Heart right ventricle (tissue), 16 donors: ENCODE data around the gene LEFTY1. TPM values are rescaled to one million over a fixed set of nuclear protein-coding genes. Genes with fewer than 3 reads are reported as not detected.

Experiments used
- ATAC-seq, 8 donors: fragments of 200-7000 bp; cut with Tn5 transposase; one replicate each; pipeline ENCODE4 v1.9.1; 2020; ENCODE audit warnings: mild to moderate bottlenecking in 8 of 8, moderate library complexity in 8 of 8, moderate number of reproducible peaks in 1 of 8
- DNase-seq, 2 donors: peaks; one replicate each; pipeline ENCODE4 v3.0.0-alpha.2; 2020
- H3K27ac ChIP-seq, 10 donors: fragments of 200-600 bp; sonication (generic) in 2 of 10; one replicate each; pipeline versions ENCODE4 v1.5.0 to v1.8.0; 2020 to 2022; ENCODE audit warnings: mild to moderate bottlenecking in 3 of 10
- H3K27me3 ChIP-seq, 7 donors: fragments of 200-600 bp; one replicate each; pipeline ENCODE4 v1.8.0; 2021 to 2022; ENCODE audit warnings: mild to moderate bottlenecking in 2 of 7
- H3K36me3 ChIP-seq, 9 donors: fragments of 200-600 bp; sonication (generic) in 1 of 9; one replicate each; pipeline versions ENCODE4 v1.5.0 to v1.8.0; 2020 to 2022; ENCODE audit warnings: mild to moderate bottlenecking in 2 of 9
- H3K4me1 ChIP-seq, 9 donors: fragments of 200-600 bp; sonication (generic) in 1 of 9; one replicate each; pipeline versions ENCODE4 v1.5.0 to v1.8.0; 2020 to 2022; ENCODE audit warnings: mild to moderate bottlenecking in 4 of 9
- H3K4me3 ChIP-seq, 10 donors: fragments of 200-600 bp; sonication (generic) in 2 of 10; one replicate each; pipeline versions ENCODE4 v1.5.0 to v1.8.0; 2020 to 2022; ENCODE audit warnings: mild to moderate bottlenecking in 7 of 10, moderate library complexity in 2 of 10
- H3K9me3 ChIP-seq, 11 donors: fragments of 200-600 bp in 10 of 11; sonication (generic) in 2 of 11; one replicate each; pipeline versions ENCODE4 v1.5.0 to v1.8.0; 2013 to 2022; ENCODE audit warnings: mild to moderate bottlenecking in 2 of 11, control low read depth in 1 of 11, moderate library complexity in 1 of 11
- CTCF ChIP-seq, 9 donors: fragments of 200-600 bp; sonication (generic) in 2 of 9; IDR thresholded peaks; one replicate each; pipeline versions ENCODE4 v1.5.0 to v1.8.0; 2021 to 2022; ENCODE audit warnings: antibody characterized with exemption in 9 of 9, mild to moderate bottlenecking in 5 of 9, moderate library complexity in 1 of 9
- WGBS, 2 donors: extraction: QIAGEN DNeasy Blood & Tissue Kit; methylation state at CpG; one replicate each; pipeline ENCODE4 v1.1.7; 2013; ENCODE audit warnings: inconsistent platforms in 1 of 2; 5-methylcytosine and 5-hydroxymethylcytosine counted together
- intact Hi-C, 10 donors: fragments of 100-400 bp; cut with DNase I; formaldehyde crosslinking; loops; one replicate each; pipeline versions ENCODE4 v1.11.1 to v1.14.2; 2022
- polyA plus RNA-seq, 2 donors: library from polyadenylated mRNA; stranded (reverse); fragments of 200-250 nt; gene quantifications; one replicate each; pipeline ENCODE4 v1.2.3, GENCODE V29; 2013
- total RNA-seq, 10 donors: library from RNA; stranded (reverse); fragmentation: NEBNext Ultra II Directional in 3 of 10; extraction: Animal tissue kit (Norgen Biotek cat#: 25700) in 3 of 10; gene quantifications; one replicate each; pipeline versions ENCODE4 v1.2.1 to v1.2.4, GENCODE V29; 2021 to 2023
- donor health status: Arrhythmogenic right ventricular cardiomyopathy.
- donor health status: ischemic (EF 13 %, LVEDD 7.1; RV severe dilation, severe dysfunction).
- donor health status: healthy with polysubstance abuse.
- donor health status: DM: no; HTN: yes; CAD: no.
- donor health status: DM: no; HTN: no; CAD: no.
- donor health status: ischemic (EF 25% LVEDD 6.9; RV normal size, moderate dysfunction).
- donor health status: ischemic (EF 25% LVEDD 5.7; RV mildly dilated, moderate dysfunction).
- donor health status: healthy.
- donor health status: DM: yes; HTN: yes; CAD: no.
- donor health status: Ischemic cardiomyopathy.
- donor health status: ischemic (EF 35%, LVEDD 5.7; RV mildly dilated, moderate dysfunction).
- donor health status: nonischemic (EF 11% LVEDD 7.7; RV severe dilation, severe dysfunction).
- donor health status: DM: yes; HTN: yes; CAD: no.
- donor health status: PGD.
- donor health status: ischemic (EF 29% LVEDD 5.4; RV normal size, mild dysfunction).
- donor health status: nonischemic (EF 23%, LVEDD 6.1; RV moderate dilation, normal function).

The LEFTY1 gene
- total and polyA plus RNA-seq, 12 donors: 0.15 to 0.77 (median 0.25) TPM; not detected in 3

- no peak overlapping the region for H3K27ac ChIP-seq
- DNase-seq (no peak), ATAC-seq (no peak)
- intact Hi-C loops: no loop called here
- no peaks in the 10 kb centered on the region for H3K9me3 ChIP-seq
- no peaks in the 10 kb centered on the region for H3K27me3 ChIP-seq
- no peak overlapping the region for H3K4me3 ChIP-seq
- H3K36me3 ChIP-seq: no peaks in the 10 kb centered on the region
- TF ChIP-seq CTCF (IDR thresholded peaks at IDR 0.05): no peak
- H3K4me1 ChIP-seq: peaks cover 0 to 9% (median 5%) of the 10 kb centered on the region in 9 donors
- WGBS, 2 donors: 85 to 89% methylated on average over 14 of the region's 14 CpGs
Measured at GRCh38 chr1:225928186-225929175, 39.5 kb upstream of the LEFTY1 start.

GRCh38 chr1:225926551-225927113 is 37.7 kb upstream of the LEFTY1 start:
- H3K36me3 ChIP-seq: peaks cover 0 to 9% (median 0%) of the 10 kb centered on the region in 9 donors
- no peak for ATAC-seq
- TF ChIP-seq CTCF (IDR thresholded peaks at IDR 0.05): no peak
- H3K4me1 ChIP-seq: peaks cover 5 to 25% (median 18%) of the 10 kb centered on the region in 9 donors
- intact Hi-C loops: no loop called here
- 91 to 97% methylated on average over 3 of the region's 3 CpGs for WGBS, 2 donors
- no peak overlapping the region for H3K4me3 ChIP-seq
- H3K9me3 ChIP-seq: no peaks in the 10 kb centered on the region
- no peaks in the 10 kb centered on the region for H3K27me3 ChIP-seq
- DNase-seq: no peak
- no peak overlapping the region for H3K27ac ChIP-seq

- peak; percentile 99 to 100 (median 99) for ATAC-seq
- H3K4me1 ChIP-seq: peaks cover 5 to 45% (median 27%) of the 10 kb centered on the region in 9 donors
- H3K27me3 ChIP-seq: no peaks in the 10 kb centered on the region
- H3K27ac ChIP-seq: peak within 1 kb of the TSS; percentile 74 to 98 (median 93)
- DNase-seq: peak; percentile 94 to 96
- TF ChIP-seq CTCF (IDR thresholded peaks at IDR 0.05): peak in 3 of 9 donors; percentile 5 to 12 (median 8)
- H3K4me3 ChIP-seq: peak within 1 kb of the TSS; percentile 63 to 95 (median 82)
- 0 to 1% methylated on average over 76 to 80 of the region's 80 CpGs for WGBS, 2 donors
- intact Hi-C loops: loop anchor here in 2 of 10 donors (5.0 kb wide), 2 partner anchors 48 to 53 kb away; no protein-coding TSS in a partner anchor
- H3K9me3 ChIP-seq: no peaks in the 10 kb centered on the region
- peaks cover 0 to 33% (median 0%) of the 10 kb centered on the region in 9 donors for H3K36me3 ChIP-seq
Measured at GRCh38 chr1:225923692-225924555, 35.0 kb upstream of the LEFTY1 start, which contains the start of gene PYCR2. Gene PYCR2, minus strand, starts transcription at chr1:225924250. Its CDS starts 140 bp downstream, at chr1:225924110.
